ENCODE measurements around the gene SMYD4.
"Not testable (repeated sequence)": the region's sequence is repeated elsewhere in the genome, so short reads cannot be mapped to it uniquely, and the experiment has no call there.

The SMYD4 gene, protein sequence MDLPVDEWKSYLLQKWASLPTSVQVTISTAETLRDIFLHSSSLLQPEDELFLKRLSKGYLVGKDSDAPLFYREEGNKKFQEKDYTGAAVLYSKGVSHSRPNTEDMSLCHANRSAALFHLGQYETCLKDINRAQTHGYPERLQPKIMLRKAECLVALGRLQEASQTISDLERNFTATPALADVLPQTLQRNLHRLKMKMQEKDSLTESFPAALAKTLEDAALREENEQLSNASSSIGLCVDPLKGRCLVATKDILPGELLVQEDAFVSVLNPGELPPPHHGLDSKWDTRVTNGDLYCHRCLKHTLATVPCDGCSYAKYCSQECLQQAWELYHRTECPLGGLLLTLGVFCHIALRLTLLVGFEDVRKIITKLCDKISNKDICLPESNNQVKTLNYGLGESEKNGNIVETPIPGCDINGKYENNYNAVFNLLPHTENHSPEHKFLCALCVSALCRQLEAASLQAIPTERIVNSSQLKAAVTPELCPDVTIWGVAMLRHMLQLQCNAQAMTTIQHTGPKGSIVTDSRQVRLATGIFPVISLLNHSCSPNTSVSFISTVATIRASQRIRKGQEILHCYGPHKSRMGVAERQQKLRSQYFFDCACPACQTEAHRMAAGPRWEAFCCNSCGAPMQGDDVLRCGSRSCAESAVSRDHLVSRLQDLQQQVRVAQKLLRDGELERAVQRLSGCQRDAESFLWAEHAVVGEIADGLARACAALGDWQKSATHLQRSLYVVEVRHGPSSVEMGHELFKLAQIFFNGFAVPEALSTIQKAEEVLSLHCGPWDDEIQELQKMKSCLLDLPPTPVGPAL

DNA sequence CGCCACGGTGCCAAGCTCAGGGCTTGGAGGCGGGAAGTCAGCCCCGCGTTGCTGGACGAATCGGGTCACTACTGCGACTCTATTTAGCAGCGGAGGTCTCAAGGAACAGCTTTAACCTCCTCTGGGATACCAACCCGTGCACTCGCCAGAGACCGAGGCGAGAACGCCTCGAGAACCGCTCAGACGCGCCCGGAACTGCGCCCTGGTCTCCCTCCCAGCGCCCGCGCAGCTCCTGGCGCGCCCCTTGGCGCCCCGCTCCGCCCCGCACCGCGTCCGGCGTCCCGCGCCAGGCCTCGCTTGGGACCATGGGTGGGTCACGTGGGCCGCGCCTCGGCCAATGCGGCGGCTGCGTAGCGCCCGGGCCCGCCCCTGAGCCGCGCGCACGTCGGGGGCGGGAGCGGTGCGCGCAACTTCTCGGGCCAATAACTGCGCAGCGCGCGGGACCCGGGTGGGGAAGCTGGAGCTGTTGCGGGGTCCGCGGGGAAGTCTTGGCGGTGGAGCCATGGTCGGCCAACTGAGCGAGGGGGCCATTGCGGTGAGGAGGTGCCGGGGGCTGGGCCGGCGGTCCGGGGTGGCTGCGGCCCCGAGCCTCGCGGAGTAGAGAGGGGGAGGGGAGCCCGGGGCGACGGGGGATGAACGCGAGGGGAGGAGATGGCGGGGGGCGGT, at the start of gene SMYD4, which contains the start of gene RPA1:
SMYD4 (minus strand) TSS at position 311 of the 666 bp plus-strand sequence. CDS start 1,908 bp downstream, outside the sequence.
RPA1 (plus strand) TSS at position 414 of the 666 bp plus-strand sequence; CDS start at position 503, 89 bp downstream.
- peak; percentile 42 to 57 for DNase-seq

DNA sequence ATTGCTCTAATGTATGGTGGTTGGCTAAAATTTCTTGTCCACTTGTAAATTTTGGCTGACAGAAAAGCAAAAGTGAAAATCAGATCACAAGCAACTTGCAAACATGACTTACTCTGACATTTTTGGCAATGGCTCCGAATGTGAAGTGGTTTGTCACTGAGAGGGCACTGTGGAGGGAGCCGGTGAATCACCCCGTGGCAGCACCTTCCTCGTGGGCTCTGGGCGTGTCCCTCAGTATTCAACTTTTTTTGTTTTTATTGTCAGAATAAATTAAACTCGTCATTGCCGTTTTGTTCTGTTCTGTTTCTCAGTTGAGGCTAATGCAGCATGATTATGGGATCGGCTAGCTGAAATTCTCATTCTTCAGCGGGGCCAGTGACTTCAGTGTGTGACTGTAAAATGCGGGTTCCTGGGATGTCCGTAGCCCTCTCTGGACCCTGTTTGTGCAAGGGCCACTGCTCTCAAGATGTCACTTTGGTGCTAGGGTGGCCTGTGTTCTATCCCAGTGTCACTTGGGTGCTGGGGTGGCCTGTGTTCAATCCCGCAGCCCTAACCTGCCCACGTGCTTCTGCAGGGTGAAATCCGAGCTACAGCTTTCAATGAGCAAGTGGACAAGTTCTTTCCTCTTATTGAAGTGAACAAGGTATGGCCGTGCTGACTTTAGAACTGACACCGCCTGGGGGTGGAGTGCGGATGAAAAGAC, 48.9 kb upstream of the SMYD4 start:
- DNase-seq = no peak

DNA sequence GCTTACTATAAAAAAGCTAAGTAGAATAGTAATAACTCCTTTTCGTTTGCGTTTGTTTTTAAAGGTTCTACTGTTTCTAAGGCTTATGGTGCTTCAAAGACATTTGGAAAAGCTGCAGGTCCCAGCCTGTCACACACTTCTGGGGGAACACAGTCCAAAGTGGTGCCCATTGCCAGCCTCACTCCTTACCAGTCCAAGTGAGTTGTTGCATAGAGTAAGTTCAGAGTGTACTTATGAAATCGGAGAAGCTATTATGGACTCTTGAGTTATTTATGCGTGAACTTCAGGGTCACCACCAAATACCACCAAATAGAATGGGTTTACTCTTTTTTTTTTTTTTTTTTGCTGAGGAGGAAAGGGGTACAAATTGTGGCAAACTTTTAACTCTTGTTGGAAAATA, 45.9 kb upstream of the SMYD4 start:
- DNase-seq = no peak

DNA sequence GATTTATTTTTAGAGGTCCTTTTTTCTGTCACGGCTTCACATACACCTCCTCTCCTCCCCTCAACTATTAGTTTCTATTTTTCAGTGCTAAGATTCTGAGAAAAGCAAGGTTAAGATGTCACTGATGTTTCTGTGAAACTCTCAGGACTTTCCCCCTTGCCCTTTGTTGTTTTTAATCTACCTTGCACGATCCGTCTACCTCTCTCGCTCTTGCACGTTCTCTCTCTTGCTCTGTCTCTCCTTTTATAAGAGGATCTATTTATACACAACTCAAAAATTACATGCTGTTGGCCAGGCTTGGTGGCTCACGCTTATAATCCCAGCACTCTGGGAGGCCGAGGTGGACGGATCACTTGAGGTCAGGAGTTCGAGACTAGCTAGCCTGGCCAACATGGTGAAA, 43.7 kb upstream of the SMYD4 start:
- DNase-seq = no peak

DNA sequence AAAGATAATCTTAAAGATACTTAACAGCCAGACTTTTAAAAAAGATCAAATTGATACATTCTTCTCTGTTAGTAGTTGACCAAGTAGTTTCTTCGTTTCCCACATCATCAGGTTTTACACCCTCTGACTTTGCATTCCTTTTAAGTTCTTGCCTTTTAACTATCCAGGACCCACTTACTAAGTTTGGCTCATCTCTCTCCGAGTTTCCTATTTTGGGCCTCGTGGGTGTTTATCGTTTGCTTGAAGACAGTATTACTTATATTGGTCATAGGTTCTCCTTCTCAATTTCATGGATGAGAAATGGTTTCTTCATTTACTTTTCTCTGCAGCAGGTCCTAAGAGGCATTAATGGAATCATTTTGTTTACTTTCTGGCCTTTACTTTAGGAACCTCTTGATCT, 43.3 kb upstream of the SMYD4 start:
- DNase-seq = no peak

DNA sequence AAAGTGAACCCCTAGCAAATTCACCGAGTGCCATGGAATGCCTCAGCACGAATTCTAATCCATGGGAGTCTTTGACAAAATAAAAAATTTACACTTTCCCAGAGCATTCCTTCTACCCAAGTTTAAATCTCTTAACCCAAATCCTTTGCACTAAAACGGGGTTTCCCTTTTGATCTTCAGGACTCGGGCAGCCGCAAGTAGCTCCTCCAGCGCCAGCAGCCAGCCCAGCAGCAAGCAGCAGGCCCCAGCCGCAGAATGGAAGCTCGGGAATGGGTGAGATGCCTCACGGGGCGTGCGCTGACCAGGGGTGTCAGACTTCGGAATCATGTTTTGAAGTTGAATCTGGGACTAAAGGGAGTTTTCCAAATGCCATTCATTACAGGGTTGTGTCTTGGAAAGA, 42.6 kb upstream of the SMYD4 start:
- DNase-seq = no peak

DNA sequence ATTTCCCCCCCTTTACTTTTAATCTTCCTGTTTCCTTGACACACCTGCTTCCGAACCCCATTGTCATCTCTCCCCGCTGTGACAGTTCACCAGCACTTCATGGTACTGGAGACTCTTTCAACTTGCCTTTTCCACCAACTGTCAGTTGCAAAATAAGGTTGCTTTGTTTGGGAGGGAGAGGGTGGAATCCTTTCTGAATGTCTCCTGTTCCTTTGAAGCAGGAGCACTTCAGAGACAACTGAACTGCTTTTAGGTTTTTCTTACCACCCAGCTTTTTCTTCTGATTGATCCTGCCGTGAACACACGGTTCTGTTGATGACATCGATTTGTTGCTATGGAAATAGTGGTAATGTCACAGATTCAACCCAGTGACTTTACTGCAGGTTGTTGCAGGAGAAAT, 42.1 kb upstream of the SMYD4 start:
- DNase-seq = no peak

DNA sequence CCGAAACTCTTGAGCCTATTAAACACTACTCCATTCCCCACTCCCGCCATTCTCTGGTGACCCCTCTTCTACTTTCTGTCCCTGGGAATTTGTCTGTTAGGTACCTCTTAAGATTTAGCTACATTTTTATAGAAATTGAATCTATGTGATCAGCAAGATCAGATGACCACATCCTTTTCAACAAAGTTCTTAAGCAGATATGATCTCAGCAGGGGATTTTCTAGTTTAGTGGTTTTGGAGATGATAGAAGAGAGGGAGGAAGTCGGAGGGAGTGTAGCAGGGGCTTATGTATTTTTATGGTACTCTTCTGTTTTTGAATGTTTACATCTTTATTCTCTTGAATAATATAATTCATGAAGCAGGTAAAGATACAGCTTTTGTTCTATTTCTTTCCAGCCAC, 40.9 kb upstream of the SMYD4 start:
- DNase-seq = no peak

DNA sequence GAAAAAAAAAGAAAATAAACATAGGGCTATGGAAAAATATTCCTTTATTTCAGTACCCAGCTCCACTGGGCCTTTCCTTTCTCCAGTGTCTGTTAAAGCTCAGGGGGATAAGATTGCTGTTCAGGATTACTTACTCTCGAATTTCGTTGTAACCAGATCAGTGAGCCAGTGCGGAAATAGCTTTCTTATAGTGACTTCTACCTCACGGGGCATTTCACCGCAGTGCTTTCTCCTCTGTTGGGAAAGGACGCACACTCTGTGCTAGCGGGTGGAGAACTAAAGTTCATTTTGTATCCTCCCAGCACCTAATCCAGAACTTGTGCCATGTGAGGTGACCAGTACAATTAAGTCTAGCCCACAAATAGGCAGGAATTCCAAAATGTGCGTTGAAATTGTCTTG, 38.4 kb upstream of the SMYD4 start:
- no peak for DNase-seq

DNA sequence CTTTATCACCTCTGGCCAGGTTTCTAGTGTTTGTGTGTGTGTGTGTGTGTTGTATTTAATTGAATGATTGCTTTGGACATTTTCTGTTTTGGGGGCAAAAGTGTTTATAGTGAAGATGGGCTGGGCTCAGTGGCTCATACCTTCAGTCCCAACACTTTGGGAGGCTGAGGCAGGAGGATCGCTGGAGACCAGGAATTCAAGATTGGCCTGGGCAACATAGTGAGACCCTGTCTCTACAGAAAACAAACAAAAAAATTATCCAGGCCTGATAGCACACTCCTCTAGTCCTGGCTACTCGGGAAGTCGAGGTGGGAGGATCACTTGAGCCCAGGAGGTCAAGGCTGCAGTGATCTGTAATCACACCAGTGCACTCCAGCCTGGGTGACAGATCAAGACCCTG, 37.6 kb upstream of the SMYD4 start:
- no peak for DNase-seq

DNA sequence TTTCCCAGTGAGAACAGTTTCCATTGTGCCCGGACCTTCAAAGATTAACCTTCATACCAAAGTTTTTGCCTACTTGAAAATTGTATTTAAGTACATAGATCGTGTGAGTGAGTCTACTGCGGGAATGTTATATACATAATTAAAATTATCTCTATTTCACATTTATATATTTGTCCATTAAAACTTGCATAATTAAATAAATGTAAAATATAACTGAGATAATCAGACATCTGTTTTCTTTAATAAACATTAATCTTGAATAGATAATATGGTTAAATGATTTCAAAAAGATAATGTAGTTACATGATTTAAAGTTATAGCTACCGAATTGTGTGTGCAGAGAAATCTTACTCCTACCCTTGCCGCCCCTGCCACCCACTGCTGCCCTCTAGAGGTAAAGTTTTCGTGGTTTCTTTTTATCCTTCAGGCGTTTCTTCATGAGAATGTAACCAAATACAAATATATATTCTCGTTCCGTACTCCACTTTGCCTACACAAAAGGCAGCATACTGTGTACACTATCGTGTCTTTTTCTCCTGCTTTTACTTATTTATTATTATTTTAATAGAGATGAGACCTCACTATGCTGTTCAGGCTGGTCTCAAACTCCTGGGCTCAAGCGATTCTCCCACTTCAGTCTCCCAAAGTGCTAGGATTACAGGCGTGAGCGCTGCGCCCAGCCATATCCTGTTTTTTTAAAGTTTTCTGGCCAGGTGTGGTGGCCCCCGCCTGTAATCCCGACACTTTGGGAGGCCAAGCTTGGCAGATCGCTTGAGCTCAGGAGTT, 35.7 kb upstream of the SMYD4 start:
- peak in 1 of 2 donors; percentile 49 for DNase-seq

DNA sequence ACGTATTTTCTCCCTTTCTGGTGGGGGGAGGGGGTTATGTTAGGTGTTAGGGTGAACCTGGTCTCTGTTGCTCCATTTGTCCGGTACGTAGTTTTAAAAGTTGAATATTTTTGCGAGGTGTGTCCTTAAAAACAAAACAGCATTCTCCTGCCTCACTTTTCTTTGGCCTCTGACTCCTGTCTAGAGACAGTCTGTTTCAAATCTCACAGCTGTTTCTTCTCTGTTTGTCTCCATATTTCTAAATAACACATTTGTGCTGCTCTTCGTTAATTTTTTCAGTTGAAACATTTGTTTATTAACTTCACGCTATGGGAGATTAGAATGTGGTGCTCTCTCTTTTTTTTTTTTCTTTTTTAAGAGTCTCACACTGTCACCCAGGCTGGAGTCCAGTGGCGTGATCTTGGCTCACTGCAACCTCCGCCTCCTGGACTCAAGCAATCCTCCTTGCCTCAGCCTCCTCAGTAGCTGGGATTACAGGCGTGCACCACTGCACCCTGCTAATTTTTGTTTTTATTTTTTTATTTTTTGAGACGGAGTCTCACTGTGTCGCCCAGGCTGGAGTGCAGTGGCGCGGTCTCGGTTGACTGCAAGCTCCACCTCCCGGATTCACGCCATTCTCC, 31.8 kb upstream of the SMYD4 start:
- DNase-seq = no peak

DNA sequence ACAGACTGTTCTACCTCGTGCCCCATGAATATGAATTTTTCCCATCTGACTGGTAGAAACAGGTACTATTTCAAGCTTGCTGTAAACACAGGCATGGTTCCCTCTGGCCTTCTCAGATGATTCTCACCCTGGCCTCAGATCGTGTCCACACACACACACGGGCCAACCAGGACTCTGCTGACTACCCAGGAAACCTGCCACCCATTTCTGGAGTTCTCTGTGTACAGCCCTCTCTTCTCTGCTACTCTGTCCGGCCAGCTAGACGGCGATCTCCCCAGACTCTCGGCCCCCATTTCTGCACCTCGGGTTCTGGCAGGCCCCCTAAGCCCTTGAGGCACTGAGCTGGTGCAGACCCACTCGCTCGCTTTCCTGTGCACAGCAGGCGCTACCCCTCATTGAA, 31.3 kb upstream of the SMYD4 start:
- DNase-seq = no peak

DNA sequence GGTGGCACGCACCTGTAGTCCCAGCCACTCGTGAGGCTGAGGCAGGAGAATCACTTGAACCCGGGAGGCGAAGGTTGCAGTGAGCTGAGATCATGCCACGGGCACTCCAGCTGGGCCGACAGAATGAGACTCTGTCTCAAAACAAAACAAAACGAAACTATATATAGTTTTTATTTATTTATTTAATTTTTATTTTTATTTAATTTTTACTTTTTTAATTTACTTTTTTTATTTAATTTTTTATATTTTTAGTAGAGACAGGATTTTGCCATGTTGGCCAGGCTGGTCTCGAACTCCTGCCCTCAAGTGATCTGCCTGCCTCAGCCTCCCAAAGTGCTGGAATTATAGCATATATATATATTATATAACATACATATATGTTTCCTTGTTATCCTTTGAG, 26.8 kb upstream of the SMYD4 start:
- DNase-seq = not testable (repeated sequence)

DNA sequence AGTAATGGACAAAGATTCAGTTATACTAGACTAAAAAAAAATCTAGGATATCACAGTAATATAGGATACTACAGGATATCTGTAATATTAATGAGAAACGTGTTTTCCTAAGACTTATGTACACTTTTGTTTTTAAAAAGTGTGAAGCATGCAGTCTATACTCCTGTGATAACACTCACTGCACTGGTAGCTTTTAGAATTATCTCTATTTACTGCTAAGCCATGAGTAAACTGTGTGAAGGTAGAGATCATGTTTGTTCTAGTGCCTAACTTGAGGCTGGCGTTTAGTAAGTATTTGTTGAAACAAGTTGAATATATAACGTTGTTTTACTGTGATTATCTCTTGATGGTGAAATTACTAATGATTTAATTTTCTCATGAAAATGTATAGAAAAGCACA, 24.0 kb upstream of the SMYD4 start:
- DNase-seq = no peak

DNA sequence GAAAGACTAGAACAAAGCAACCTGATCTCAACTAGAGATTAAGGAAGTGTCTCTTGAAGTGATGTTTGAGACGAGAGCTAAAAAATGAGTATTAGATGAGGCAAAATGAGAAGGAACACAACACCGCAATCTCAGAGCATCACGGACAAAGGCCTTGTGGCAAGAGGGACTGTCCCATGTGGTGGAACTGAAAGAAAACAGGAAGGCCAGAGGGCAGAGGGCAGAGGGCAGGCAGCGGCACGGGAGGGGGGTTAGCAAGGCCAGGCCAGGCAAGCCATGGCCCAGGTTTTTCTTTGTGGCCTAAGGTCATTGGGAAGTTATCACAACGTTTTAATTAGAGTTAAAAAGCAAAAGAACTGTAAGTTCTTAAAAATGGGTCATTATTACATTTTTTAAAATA, 22.6 kb upstream of the SMYD4 start:
- no peak for DNase-seq

DNA sequence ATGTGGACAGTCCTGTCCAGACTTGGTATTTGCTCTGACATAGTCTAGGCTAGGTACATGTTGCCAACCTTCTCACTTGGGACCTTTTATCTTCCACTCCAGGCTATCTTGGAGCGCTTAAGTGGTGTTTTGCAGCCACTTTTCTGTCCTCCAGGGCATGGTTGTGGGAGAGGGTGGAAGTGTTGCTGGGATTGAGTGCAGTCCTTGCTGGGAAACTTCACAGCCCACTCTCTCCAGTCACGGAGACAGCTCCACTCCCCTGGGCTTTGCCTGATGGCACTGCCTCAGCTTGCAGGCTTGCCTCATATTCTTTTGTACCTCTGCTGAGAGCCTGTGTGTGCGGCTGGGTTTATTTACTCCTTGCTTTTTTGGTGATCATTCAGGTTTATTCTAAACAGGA, 17.5 kb upstream of the SMYD4 start:
- no peak for DNase-seq

DNA sequence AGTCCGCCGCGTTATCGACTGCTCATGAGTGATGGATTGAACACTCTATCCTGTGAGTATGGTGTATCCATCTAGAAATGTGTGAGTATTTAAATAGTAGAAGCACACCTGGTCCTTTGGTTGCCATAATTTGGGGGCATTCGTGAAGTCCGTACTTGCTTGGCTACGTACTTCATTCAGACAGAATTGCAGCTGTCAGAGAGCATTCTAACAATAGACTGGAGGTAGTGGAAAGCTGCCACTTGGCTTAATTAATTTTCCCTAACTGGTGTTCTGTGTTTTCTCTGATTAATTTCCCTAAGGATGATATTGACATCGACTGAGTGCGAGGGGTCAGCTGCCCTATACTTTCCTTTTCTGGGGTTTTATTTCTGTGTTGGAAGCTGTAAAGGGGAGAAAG, 14.2 kb upstream of the SMYD4 start:
- DNase-seq = no peak

DNA sequence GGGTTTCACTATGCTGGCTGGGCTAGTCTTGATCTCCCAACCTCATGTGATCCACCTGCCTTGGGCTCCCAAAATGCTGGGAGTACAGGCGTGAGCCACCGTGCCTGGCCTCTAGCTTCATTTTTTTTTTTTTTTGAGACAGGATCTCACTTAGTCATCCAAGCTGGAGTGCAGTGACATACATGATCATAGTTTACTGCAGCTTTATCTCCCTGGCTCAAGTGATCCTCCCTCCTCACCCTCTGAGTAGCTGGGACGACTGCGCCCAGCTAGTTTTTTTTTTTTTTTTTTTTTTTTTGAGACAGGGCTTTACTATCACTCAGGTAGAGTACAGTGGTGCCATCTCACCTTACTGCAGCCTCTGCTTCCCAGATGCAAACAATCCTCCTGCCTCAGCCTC, 9.8 kb upstream of the SMYD4 start:
- DNase-seq = no peak

DNA sequence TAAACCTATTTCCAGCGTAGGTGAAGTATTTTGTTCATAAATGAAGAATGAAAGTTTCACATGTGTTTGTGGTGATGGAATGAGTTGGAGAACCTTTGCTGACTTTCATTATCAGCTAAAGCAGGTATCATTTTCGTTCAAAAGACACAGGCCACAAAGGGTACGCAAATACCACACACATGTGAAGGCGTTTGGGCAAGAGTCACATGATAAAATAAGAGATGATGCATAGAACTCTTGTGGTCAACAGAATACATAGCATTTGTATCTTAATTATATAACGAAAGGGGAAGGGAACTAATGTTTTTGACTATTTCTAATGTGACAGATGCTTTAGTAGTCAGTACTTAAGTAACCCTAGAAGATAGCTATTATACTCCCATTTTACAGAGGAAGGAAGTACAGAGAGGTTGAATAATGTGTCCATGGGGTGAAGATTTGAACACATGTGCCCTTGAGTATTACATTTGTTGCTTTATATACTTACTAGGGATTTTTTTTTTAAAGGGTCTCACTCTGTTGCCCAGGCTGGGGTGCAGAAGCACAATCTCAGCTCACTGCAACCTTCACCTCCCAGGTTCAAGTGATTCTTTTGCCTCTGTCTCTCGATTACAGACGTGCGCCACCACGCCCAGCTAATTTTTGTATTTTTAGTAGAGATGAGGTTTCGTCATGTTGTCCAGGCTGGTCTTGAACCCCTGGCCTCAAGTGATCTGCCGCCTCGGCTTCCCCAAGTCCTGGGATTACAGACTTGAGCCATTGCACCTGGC, 4.9 kb upstream of the SMYD4 start:
- DNase-seq = no peak

DNA sequence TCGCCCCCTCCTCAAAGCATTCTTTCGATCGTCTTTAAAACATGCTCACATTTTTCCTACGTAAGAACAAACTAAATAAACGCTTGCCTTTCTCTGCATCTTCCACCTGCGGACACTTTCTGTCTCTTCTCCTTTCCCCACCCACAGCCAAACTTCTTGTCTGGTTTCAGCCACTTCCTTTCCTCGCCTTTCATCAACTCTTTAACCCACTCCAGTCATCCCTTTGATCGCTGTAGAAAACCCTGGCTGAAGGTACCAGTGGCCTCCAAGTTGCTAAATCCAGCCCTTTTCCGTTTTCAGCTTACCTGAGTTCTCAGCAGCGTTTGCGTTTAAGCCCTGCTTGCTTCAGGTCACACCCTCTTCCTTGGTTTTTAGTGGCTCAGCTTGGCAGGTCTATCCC, 586 bp upstream of the SMYD4 start:
- DNase-seq = no peak

All from bone marrow (tissue), 2 donors.